Ectodermal cell (in vitro differentiated cells): Measurements from ENCODE around the gene IL36A. TPM values are rescaled to one million over a fixed set of nuclear protein-coding genes. Genes with fewer than 3 reads are reported as not detected.

Source experiments
- H3K27ac ChIP-seq: 2 replicates; pipeline ENCODE4 v1.7.0; 2013; ENCODE audit warnings: mild to moderate bottlenecking, low read depth, low read length; ENCODE audit not compliant: insufficient read depth, poor library complexity, severe bottlenecking
- H3K27me3 ChIP-seq: 2 replicates; pipeline ENCODE4 v1.7.0; 2013; ENCODE audit warnings: mild to moderate bottlenecking, low read length; ENCODE audit not compliant: insufficient read depth, control insufficient read depth, poor library complexity, severe bottlenecking
- H3K36me3 ChIP-seq: one replicate; pipeline ENCODE4 v1.7.0; 2013; ENCODE audit warnings: low read length; ENCODE audit not compliant: control insufficient read depth, insufficient read depth
- H3K4me1 ChIP-seq: one replicate; pipeline ENCODE4 v1.7.0; 2013; ENCODE audit warnings: low read length; ENCODE audit not compliant: control insufficient read depth, insufficient read depth
- H3K4me3 ChIP-seq: 2 replicates; pipeline ENCODE4 v1.7.0; 2013; ENCODE audit warnings: low read depth, low read length, control low read depth; ENCODE audit not compliant: insufficient read depth
- H3K9me3 ChIP-seq: 2 replicates; pipeline ENCODE4 v1.7.0; 2013; ENCODE audit warnings: mild to moderate bottlenecking, low read length, moderate library complexity; ENCODE audit not compliant: control insufficient read depth
- WGBS, 2 experiments: methylation state at CpG; one replicate each; pipeline ENCODE4 v1.1.7; 2013; ENCODE audit warnings: missing lambda C conversion rate in 2 of 2; 5-methylcytosine and 5-hydroxymethylcytosine counted together
- polyA plus RNA-seq, 4 experiments: library from polyadenylated mRNA; stranded (reverse); fragments of 50-300 nt; gene quantifications; one replicate each; pipeline ENCODE4 v1.2.3, GENCODE V29; 2013

Gene IL36A
- not detected for polyA plus RNA-seq (2013, experiment 1 of 4)
- polyA plus RNA-seq (2013, experiment 2 of 4) = not detected
- polyA plus RNA-seq (2013, experiment 3 of 4) = not detected
- not detected for polyA plus RNA-seq (2013, experiment 4 of 4)

GRCh38 chr2:113005030-113005509, at the start of gene IL36A:
Gene IL36A (plus strand): TSS chr2:113005459. CDS start chr2:113005872, 413 bp downstream.
- 92% methylated on average over 3 of the region's 3 CpGs for WGBS, 2 experiments
- H3K4me3 ChIP-seq = no peak within 1 kb of the TSS
- H3K4me1 ChIP-seq = no peaks in the 10 kb centered on the region
- no peaks in the 10 kb centered on the region for H3K36me3 ChIP-seq
- no peaks in the 10 kb centered on the region for H3K27me3 ChIP-seq
- H3K27ac ChIP-seq = no peak within 1 kb of the TSS
- H3K9me3 ChIP-seq = no peaks in the 10 kb centered on the region

GRCh38 chr2:112957511-112957910, 47.7 kb upstream of the IL36A start:
- 94 to 98% methylated on average over 3 of the region's 3 CpGs for WGBS, 2 experiments
- H3K27me3 ChIP-seq = no peaks in the 10 kb centered on the region
- H3K27ac ChIP-seq = no peak overlapping the region
- H3K36me3 ChIP-seq = no peaks in the 10 kb centered on the region
- no peaks in the 10 kb centered on the region for H3K9me3 ChIP-seq
- no peak overlapping the region for H3K4me3 ChIP-seq
- H3K4me1 ChIP-seq = no peaks in the 10 kb centered on the region

DNA sequence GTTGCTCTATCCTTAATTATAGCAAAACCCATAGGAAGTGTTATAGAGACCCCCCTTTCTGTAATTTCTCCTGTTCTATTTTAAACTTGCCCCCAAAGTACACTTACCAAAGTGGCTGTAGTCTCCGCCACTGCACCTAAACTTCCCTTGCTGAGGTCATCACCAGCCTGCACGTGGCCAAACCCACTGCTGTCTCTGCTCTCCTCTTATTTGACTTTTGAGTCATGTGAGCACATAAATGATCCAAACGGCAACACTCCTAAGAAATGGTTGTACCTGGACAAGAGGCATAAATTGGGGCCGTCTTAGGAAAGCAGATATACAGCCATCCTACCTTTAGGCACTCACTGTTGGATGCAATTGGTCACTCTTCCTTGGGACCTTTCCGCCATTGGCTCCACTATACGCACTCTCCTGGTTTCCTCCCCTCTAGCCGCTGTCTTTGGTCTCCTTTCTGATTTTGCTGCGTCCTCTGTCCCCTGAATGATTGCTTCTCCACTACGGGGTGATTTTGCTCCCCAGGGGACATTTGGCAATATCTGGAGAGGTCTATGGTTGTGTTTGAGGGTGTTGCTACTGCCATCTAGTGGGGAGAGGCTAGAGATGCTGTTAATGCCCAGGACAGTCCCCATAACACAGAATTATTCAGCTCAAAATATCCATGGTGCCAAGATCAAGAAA, 46.7 kb upstream of the IL36A start:
- H3K27me3 ChIP-seq = no peaks in the 10 kb centered on the region
- H3K4me1 ChIP-seq = no peaks in the 10 kb centered on the region
- no peak overlapping the region for H3K27ac ChIP-seq
- no peaks in the 10 kb centered on the region for H3K9me3 ChIP-seq
- no peaks in the 10 kb centered on the region for H3K36me3 ChIP-seq
- no peak overlapping the region for H3K4me3 ChIP-seq
- WGBS, 2 experiments = 66 to 70% methylated on average over 9 of the region's 9 CpGs

DNA sequence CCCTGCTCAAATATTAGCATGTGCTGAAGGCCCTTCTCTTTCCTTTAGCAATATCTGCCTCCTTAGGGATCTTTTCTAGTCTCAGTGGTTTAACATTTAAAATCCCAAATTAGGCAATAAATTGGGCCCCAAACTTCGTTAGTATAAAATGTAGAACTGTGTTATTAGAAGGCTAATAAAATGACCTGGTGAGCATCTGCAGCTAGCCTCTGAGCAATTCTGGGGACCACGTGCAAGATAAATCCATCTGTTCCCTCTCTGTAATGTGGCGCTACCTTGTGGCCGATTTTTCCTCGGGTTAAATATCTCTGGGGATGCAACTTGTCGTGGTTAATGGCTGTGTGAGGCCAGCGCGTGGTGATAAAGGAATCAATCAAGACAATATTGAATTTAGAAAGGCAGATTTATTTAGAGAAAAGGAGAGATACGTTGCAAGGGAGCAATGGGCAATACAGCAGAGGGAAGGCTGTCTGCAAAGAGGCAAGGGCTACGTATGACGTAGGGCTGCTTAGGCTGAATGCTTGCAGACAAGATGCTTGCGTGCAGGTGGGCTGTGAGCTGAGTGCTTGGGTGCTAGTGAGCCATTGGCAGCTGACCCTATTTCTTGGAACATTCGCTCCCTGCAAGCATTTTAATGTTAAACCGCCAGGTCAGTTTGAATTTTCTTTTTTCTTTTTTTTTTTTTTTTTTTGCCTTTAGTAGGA, 46.0 kb upstream of the IL36A start:
- Histone ChIP-seq H3K4me1 (no peaks in the 10 kb centered on the region), H3K9me3 (no peaks in the 10 kb centered on the region), H3K27me3 (no peaks in the 10 kb centered on the region), H3K4me3 (no peak overlapping the region), H3K36me3 (no peaks in the 10 kb centered on the region), H3K27ac (no peak overlapping the region)
- 81 to 83% methylated on average over 14 of the region's 14 CpGs for WGBS, 2 experiments

DNA sequence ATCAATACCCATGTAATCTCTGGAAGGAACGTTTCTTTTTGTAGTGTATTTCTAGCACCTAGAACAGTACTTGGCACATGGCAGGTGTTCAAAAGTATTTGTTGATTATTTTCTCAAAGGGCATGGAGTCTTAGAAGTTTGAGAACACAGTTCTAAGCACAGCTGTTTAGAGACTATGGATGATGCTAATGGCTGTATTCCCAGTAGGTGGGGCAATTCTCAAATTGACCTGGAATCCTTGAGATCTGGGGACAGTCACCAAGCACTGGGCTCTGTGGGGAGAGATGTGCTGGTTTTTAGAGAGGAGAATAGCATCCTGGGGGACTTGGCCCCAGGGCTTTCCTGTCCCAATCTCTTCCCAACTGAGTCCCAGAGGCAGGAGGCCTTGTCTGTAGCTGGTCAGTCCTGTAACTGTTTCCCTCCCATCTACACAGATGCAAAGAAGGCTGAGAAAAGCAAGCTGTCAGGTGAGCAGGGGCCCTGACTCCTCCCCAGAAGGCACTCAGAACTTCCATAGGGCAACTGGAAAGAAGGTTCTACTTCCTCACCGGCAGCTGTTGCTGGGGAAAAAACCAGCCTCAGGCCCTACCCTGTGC, 44.9 kb upstream of the IL36A start:
- WGBS, 2 experiments = 58 to 71% methylated on average over 2 of the region's 2 CpGs
- no peak overlapping the region for H3K27ac ChIP-seq
- no peaks in the 10 kb centered on the region for H3K27me3 ChIP-seq
- no peaks in the 10 kb centered on the region for H3K9me3 ChIP-seq
- H3K4me3 ChIP-seq = no peak overlapping the region
- H3K4me1 ChIP-seq = no peaks in the 10 kb centered on the region
- no peaks in the 10 kb centered on the region for H3K36me3 ChIP-seq

DNA sequence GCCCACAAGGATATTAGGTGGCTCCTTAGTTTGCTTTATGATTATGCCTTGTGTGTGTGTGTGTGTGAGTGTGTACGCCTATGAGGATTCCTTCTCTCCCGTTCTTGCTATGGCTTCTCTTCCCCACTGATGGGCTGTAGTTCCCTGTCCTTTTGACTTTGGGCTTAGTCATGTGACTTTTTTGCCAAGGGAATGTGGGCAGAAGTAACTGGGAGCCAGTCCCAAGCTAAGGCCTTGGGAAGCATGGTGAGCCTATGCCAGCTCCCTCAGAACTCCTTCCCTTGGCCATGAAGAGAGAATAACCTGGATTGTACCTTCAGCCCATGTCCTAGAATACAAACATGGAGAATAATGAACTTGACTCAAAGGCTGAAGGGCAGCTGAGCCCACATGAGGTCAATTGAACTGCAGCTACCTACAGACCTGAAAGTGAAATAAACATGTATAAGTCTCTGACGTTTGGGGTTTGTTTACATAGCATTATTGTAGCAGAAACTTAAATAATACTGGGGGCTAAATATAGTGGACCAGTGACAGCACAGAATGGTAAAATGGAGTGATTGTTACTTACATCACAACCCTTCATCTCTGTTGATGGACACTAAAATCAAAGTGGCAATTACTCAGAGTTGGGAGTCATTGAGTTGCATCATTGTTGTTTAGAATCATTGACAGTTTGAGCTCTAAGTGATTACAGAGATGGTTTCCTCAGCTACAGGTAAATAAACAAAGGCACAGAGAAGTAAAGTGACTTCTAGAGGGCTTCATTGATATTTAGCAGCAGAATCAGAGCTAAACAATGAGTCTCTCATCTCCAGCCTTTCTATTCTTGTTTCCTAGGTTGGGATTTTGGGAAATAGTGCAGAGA, 42.7 kb upstream of the IL36A start:
- H3K4me3 ChIP-seq = no peak overlapping the region
- no peaks in the 10 kb centered on the region for H3K27me3 ChIP-seq

GRCh38 chr2:112967023-112967422, 38.2 kb upstream of the IL36A start:
- H3K4me3 ChIP-seq = no peak overlapping the region
- no peaks in the 10 kb centered on the region for H3K9me3 ChIP-seq
- no peaks in the 10 kb centered on the region for H3K27me3 ChIP-seq
- H3K4me1 ChIP-seq = no peaks in the 10 kb centered on the region
- WGBS, 2 experiments = 88 to 94% methylated on average over 2 of the region's 2 CpGs
- no peaks in the 10 kb centered on the region for H3K36me3 ChIP-seq
- H3K27ac ChIP-seq = no peak overlapping the region

More for the DNA sequence above, 42.7 kb upstream of the IL36A start:
- H3K36me3 ChIP-seq = no peaks in the 10 kb centered on the region
- whole genome bisulfite sequencing, 2 experiments = 84 to 88% methylated on average over 3 of the region's 3 CpGs
- no peaks in the 10 kb centered on the region for H3K9me3 ChIP-seq
- H3K4me1 ChIP-seq = no peaks in the 10 kb centered on the region
- no peak overlapping the region for H3K27ac ChIP-seq

- WGBS, 2 experiments = 96% methylated on average over 4 to 5 of the region's 5 CpGs
- Histone ChIP-seq H3K4me1 (no peaks in the 10 kb centered on the region), H3K27me3 (peaks cover 4% of the 10 kb centered on the region), H3K4me3 (no peak overlapping the region), H3K9me3 (no peaks in the 10 kb centered on the region), H3K27ac (no peak overlapping the region), H3K36me3 (no peaks in the 10 kb centered on the region)
Measured at GRCh38 chr2:112972423-112973086, 32.7 kb upstream of the IL36A start.

GRCh38 chr2:112973156-112973555, 32.1 kb upstream of the IL36A start:
- Histone ChIP-seq H3K27ac (no peak overlapping the region), H3K4me1 (no peaks in the 10 kb centered on the region), H3K36me3 (no peaks in the 10 kb centered on the region), H3K27me3 (peaks cover 4% of the 10 kb centered on the region), H3K9me3 (no peaks in the 10 kb centered on the region), H3K4me3 (no peak overlapping the region)
- WGBS, 2 experiments = 52 to 66% methylated on average over 2 of the region's 2 CpGs
